ENCODE data around the gene CAPZA2.
"Not testable (repeated sequence)": the region's sequence is repeated elsewhere in the genome, so short reads cannot be mapped to it uniquely, and the experiment has no call there.

CAPZA2 gene

GRCh38 chr7:116967254-116967922 lies 105.0 kb downstream of the CAPZA2 start:
- DNase-seq (ENCODE audit: low read depth) = no peak
- no peak overlapping the region for H3K4me3 ChIP-seq (ENCODE audit: control insufficient read depth, low read depth, low read length)
- TF ChIP-seq CTCF (IDR thresholded peaks at IDR 0.05; ENCODE audit: control insufficient read depth, insufficient read depth, low read depth, low read length, missing control alignments) = no peak

DNA sequence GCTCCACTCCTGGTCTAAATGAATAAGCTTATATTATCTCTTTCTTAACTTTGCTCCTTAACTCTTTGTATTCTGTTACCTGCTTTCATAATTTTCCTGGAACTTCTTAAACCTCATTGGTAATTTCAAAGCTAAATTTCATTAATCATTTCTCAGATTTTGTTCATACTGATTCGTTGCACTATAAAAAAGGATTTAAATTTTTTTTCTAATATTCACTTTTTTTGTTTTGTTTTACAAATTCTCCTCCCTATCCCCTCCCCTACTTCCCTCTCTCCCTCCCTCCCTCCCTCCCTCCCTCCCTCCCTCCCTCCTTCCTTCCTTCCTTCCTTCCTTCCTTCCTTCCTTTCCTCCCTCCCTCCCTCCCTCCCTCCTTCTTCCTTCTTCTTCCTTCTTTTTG lies 105.6 kb downstream of the CAPZA2 start:
- H3K4me3 ChIP-seq (ENCODE audit: control insufficient read depth, low read depth, low read length) = no peak overlapping the region
- TF ChIP-seq CTCF (IDR thresholded peaks at IDR 0.05; ENCODE audit: control insufficient read depth, insufficient read depth, low read depth, low read length, missing control alignments) = no peak
- DNase-seq (ENCODE audit: low read depth) = no peak

DNA sequence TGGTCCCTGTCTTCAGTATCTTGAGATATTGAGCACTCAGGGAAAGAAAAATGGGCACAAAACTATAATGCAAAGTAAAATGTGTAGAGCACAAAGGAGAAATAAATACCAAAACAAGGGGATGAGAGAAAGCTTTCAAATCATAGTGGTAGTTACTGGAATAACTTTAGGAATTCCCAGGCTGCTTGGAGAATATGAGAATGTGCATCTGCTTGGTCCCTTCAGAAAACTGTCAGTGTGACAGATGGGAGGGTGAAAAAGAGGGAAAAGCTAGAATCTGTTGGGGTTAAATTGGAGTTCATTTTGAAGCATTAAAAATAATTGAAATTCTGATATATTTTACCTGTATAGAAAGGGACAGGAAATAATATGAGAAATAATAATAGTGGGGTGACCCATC lies 106.2 kb downstream of the CAPZA2 start:
- no peak for DNase-seq (ENCODE audit: low read depth)
- no peak for TF ChIP-seq CTCF (IDR thresholded peaks at IDR 0.05; ENCODE audit: control insufficient read depth, insufficient read depth, low read depth, low read length, missing control alignments)
- no peak overlapping the region for H3K4me3 ChIP-seq (ENCODE audit: control insufficient read depth, low read depth, low read length)

- no peak for DNase-seq (ENCODE audit: low read depth)
- no peak for TF ChIP-seq CTCF (IDR thresholded peaks at IDR 0.05; ENCODE audit: control insufficient read depth, insufficient read depth, low read depth, low read length, missing control alignments)
- no peak overlapping the region for H3K4me3 ChIP-seq (ENCODE audit: control insufficient read depth, low read depth, low read length)
These were observed 107.0 kb downstream of the CAPZA2 start for GRCh38 chr7:116969371-116969902.

GRCh38 chr7:116970238-116970910 lies 108.0 kb downstream of the CAPZA2 start:
- DNase-seq (ENCODE audit: low read depth) = no peak
- no peak for TF ChIP-seq CTCF (IDR thresholded peaks at IDR 0.05; ENCODE audit: control insufficient read depth, insufficient read depth, low read depth, low read length, missing control alignments)
- H3K4me3 ChIP-seq (ENCODE audit: control insufficient read depth, low read depth, low read length) = no peak overlapping the region

GRCh38 chr7:116971153-116971552 lies 108.8 kb downstream of the CAPZA2 start:
- H3K4me3 ChIP-seq (ENCODE audit: control insufficient read depth, low read depth, low read length); DNase-seq (ENCODE audit: low read depth): not testable (repeated sequence)

Measured in AG09309 (cell line).